Stimulated activated CD8-positive, alpha-beta memory T cell treated with anti-CD3 and anti-CD28 coated beads, Interleukin-12 subunit alpha, Interleukin-12 subunit beta, amount 100 ng/mL, for 4 hours (primary cell): ENCODE measurements around the gene TRIM29.
"Not testable (repeated sequence)": the region's sequence is repeated elsewhere in the genome, so short reads cannot be mapped to it uniquely, and the experiment has no call there.

ENCODE experiments used
- DNase-seq: peaks from one replicate; pipeline ENCODE4 v3.0.0-alpha.2; 2020; ENCODE audit warnings: low read depth

TRIM29 gene

GRCh38 chr11:120172054-120172911, 34.4 kb upstream of the TRIM29 start:
- no peak for DNase-seq

GRCh38 chr11:120170741-120171261, 32.9 kb upstream of the TRIM29 start:
- DNase-seq = no peak

- no peak for DNase-seq
These were observed 32.2 kb upstream of the TRIM29 start for GRCh38 chr11:120169981-120170698.

GRCh38 chr11:120168960-120169681, 31.2 kb upstream of the TRIM29 start:
- DNase-seq = peak; percentile 33

- no peak for DNase-seq
These were observed 30.4 kb upstream of the TRIM29 start for GRCh38 chr11:120168108-120168959.

GRCh38 chr11:120167659-120168058, 29.7 kb upstream of the TRIM29 start:
- no peak for DNase-seq

- no peak for DNase-seq
These were observed 22.5 kb upstream of the TRIM29 start for GRCh38 chr11:120160436-120160835.

- DNase-seq = no peak
These were observed 15.3 kb upstream of the TRIM29 start for GRCh38 chr11:120153221-120153620.

- no peak for DNase-seq
These were observed 13.6 kb upstream of the TRIM29 start for GRCh38 chr11:120151536-120151935.

GRCh38 chr11:120149246-120149645, 11.3 kb upstream of the TRIM29 start:
- DNase-seq = no peak

GRCh38 chr11:120147950-120148270, 10.0 kb upstream of the TRIM29 start:
- DNase-seq = no peak

GRCh38 chr11:120147094-120147949, 9.4 kb upstream of the TRIM29 start:
- DNase-seq = no peak

- DNase-seq = no peak
These were observed 8.6 kb upstream of the TRIM29 start for GRCh38 chr11:120146413-120147093.

- DNase-seq = no peak
These were observed 6.6 kb upstream of the TRIM29 start for GRCh38 chr11:120144501-120144900.

- DNase-seq = not testable (repeated sequence)
These were observed 5.6 kb upstream of the TRIM29 start for GRCh38 chr11:120143472-120143871.

- no peak for DNase-seq
These were observed 4.7 kb upstream of the TRIM29 start for GRCh38 chr11:120142441-120143100.

GRCh38 chr11:120141768-120142423, 4.0 kb upstream of the TRIM29 start:
- no peak for DNase-seq

GRCh38 chr11:120141113-120141767, 3.3 kb upstream of the TRIM29 start:
- DNase-seq = no peak
